Endothelial cell of umbilical vein (primary cell): ENCODE results near the gene ACP4. TPM values are rescaled to one million over a fixed set of nuclear protein-coding genes. Genes with fewer than 3 reads are reported as not detected.

Source experiments
- BruUV-seq: library from RNA; stranded (reverse); fragments of 400-500 nt; replicated peaks from 2 replicates; lab custom pipeline; 2021; lab: Mats Ljungman, UMichigan
- CTCF ChIA-PET: fragments of 300-600, 350-600 bp; sonication (Branson Sonifier 250); formaldehyde crosslinking; loops from one replicate; lab custom pipeline; 2021; ENCODE audit warnings: antibody characterized with exemption, inconsistent platforms; lab: Charles Lee
- POLR2A ChIA-PET: fragments of 300-600, 350-600 bp; sonication (Branson Sonifier 250); formaldehyde crosslinking; loops from one replicate; lab custom pipeline; 2021; ENCODE audit warnings: antibody characterized with exemption, inconsistent platforms; lab: Charles Lee
- DNase-seq: peaks from one replicate; pipeline ENCODE4 v3.0.0-alpha.2; 2011; ENCODE audit warnings: low read depth, low spot score
- FAIRE-seq: peaks from 2 replicates; lab custom pipeline; 2011; peaks lifted over from hg19 to GRCh38; lab: Jason Lieb, UNC
- H2AFZ ChIP-seq: 2 replicates; pipeline ENCODE4 v1.6.0; 2012; ENCODE audit warnings: low read depth, low read length, control low read depth, inconsistent platforms
- H3K27ac ChIP-seq: 2 replicates; pipeline ENCODE4 v1.5.1; 2011; ENCODE audit warnings: low read depth, mild to moderate bottlenecking, control low read depth, low read length, moderate library complexity; ENCODE audit not compliant: insufficient read depth
- H3K27me3 ChIP-seq, 2 experiments: 2 replicates each; pipeline versions ENCODE4 v1.6.0 to v1.6.1; 2011; ENCODE audit warnings: low read length in 2 of 2, mixed read lengths in 1 of 2; ENCODE audit not compliant: control insufficient read depth in 2 of 2, insufficient read depth in 2 of 2
- H3K36me3 ChIP-seq, 2 experiments: 2 replicates in 1 of 2; 3 replicates in 1 of 2; pipeline ENCODE4 v1.5.1; 2011; ENCODE audit warnings: low read length in 2 of 2, mild to moderate bottlenecking in 1 of 2, moderate library complexity in 1 of 2; ENCODE audit not compliant: control insufficient read depth in 2 of 2, insufficient read depth in 2 of 2; ENCODE audit errors: extremely low read depth in 1 of 2
- H3K4me1 ChIP-seq: 3 replicates; pipeline ENCODE4 v1.5.1; 2011; ENCODE audit warnings: mild to moderate bottlenecking, low read length; ENCODE audit not compliant: control insufficient read depth, insufficient read depth; ENCODE audit errors: extremely low read depth
- H3K4me2 ChIP-seq: 2 replicates; pipeline ENCODE4 v1.6.1; 2011; ENCODE audit warnings: low read length, control low read depth, mixed read lengths; ENCODE audit not compliant: insufficient read depth
- H3K4me3 ChIP-seq, 3 experiments: fragments of 200-600 bp in 1 of 3; sonication (generic), shearing (Covaris generic) in 1 of 3; replicated peaks in 1 of 3; 2 replicates each; pipeline ENCODE4 v1.5.1; 2011 to 2016; ENCODE audit warnings: control low read depth in 3 of 3, low read length in 3 of 3, mild to moderate bottlenecking in 2 of 3, inconsistent platforms in 1 of 3, low read depth in 1 of 3, moderate library complexity in 1 of 3; ENCODE audit not compliant: insufficient read depth in 1 of 3
- H3K79me2 ChIP-seq: 2 replicates; pipeline ENCODE4 v1.6.0; 2012; ENCODE audit warnings: low read length, inconsistent platforms; ENCODE audit not compliant: control insufficient read depth, insufficient read depth
- H3K9ac ChIP-seq: replicated peaks from 2 replicates; pipeline ENCODE3; 2011; ENCODE audit warnings: low read length, control low read depth; ENCODE audit not compliant: insufficient read depth; ENCODE audit errors: extremely low read depth
- H3K9me1 ChIP-seq: replicated peaks from 3 replicates; pipeline ENCODE4 v1.6.0; 2011; ENCODE audit warnings: mild to moderate bottlenecking, low read length; ENCODE audit not compliant: control insufficient read depth, insufficient read depth; ENCODE audit errors: extremely low read depth
- H3K9me3 ChIP-seq: replicated peaks from 2 replicates; pipeline ENCODE4 v1.5.1; 2012; ENCODE audit warnings: low read length, inconsistent platforms; ENCODE audit not compliant: control insufficient read depth, insufficient read depth
- H4K20me1 ChIP-seq: replicated peaks from 2 replicates; pipeline ENCODE3; 2011; ENCODE audit warnings: mild to moderate bottlenecking, low read length; ENCODE audit not compliant: control insufficient read depth, insufficient read depth; ENCODE audit errors: extremely low read depth
- CTCF ChIP-seq, 2 donors: IDR thresholded peaks; 1 replicate in 1 of 2; 2 replicates in 1 of 2; pipeline ENCODE4 v1.5.1; 2011; ENCODE audit warnings: low read length in 2 of 2, mild to moderate bottlenecking in 2 of 2, moderate library complexity in 2 of 2, control low read depth in 1 of 2, inconsistent platforms in 1 of 2, low read depth in 1 of 2; ENCODE audit not compliant: insufficient read depth in 1 of 2; ENCODE audit errors: extremely low read depth in 1 of 2
- EZH2 ChIP-seq: IDR thresholded peaks from 2 replicates; pipeline ENCODE4 v1.6.1; 2012; ENCODE audit warnings: borderline replicate concordance, low read depth, mild to moderate bottlenecking, moderate library complexity, low read length, inconsistent platforms; ENCODE audit not compliant: severe bottlenecking
- FOS ChIP-seq: IDR thresholded peaks from 2 replicates; pipeline ENCODE4 v1.6.1; 2011; ENCODE audit warnings: mild to moderate bottlenecking, low read length, moderate library complexity, borderline replicate concordance; ENCODE audit not compliant: insufficient read depth
- GATA2 ChIP-seq: IDR thresholded peaks from 2 replicates; pipeline ENCODE4 v1.7.0; 2011; ENCODE audit warnings: low read depth, mild to moderate bottlenecking, moderate library complexity, mixed read lengths, low read length; ENCODE audit not compliant: insufficient read length, insufficient read depth
- JUN ChIP-seq: IDR thresholded peaks from 2 replicates; pipeline ENCODE4 v1.6.1; 2011; ENCODE audit warnings: borderline replicate concordance, low read depth; ENCODE audit not compliant: insufficient read length, insufficient read depth
- MAX ChIP-seq: IDR thresholded peaks from 2 replicates; pipeline ENCODE4 v1.6.1; 2011; ENCODE audit not compliant: insufficient read depth, insufficient read length
- MYC ChIP-seq: IDR thresholded peaks from one replicate; pipeline ENCODE4 v1.6.1; 2011; ENCODE audit warnings: mild to moderate bottlenecking, low read depth, low read length
- POLR2A ChIP-seq: IDR thresholded peaks from 2 replicates; pipeline ENCODE4 v1.6.1; 2012; ENCODE audit warnings: low read depth, mild to moderate bottlenecking, control low read depth, low read length
- POLR2AphosphoS5 ChIP-seq: IDR thresholded peaks from 2 replicates; pipeline ENCODE4 v1.6.1; 2012; ENCODE audit warnings: low read depth, mild to moderate bottlenecking, control low read depth, low read length, moderate library complexity; ENCODE audit not compliant: insufficient read depth
- dilution Hi-C: fragments of 300-500 bp; cut with MboI; formaldehyde crosslinking; loops from one replicate; pipeline ENCODE4 v1.15.0; 2019; ENCODE audit warnings: low sequenced_read_pairs; ENCODE audit not compliant: extremely low pct_ligation_motif_present
- intact Hi-C: fragments of 100-400 bp; cut with micrococcal nuclease; formaldehyde crosslinking; loops from one replicate; pipeline ENCODE4 v1.10.0; 2022
- polyA plus RNA-seq, 4 experiments: library from polyadenylated mRNA; depleted of rRNA in 3 of 4; stranded (reverse) in 3 of 4; unstranded in 1 of 4; fragments of >200 nt; gene quantifications; 2 replicates each; pipeline versions ENCODE4 v1.2.1 to v1.2.3, GENCODE V29; 2011 to 2012; ENCODE audit warnings: missing spikeins in 1 of 4
- total RNA-seq: library from RNA; stranded (reverse); gene quantifications from 2 replicates; pipeline ENCODE4 v1.2.3, GENCODE V29; 2021

The ACP4 gene
- total and polyA plus RNA-seq, 2 donors (not counting 3 experiments of a cell fraction or from before 2014, with no cell fraction given), result not detected

- no peak overlapping the region for H3K27ac ChIP-seq
- H3K4me3 ChIP-seq, result no peak overlapping the region
- dilution Hi-C loops (no loop called here), intact Hi-C loops (no loop called here)
- ChIA-PET CTCF (interaction anchor here (2.0 kb wide), 1 partner anchor 85 kb away, joined by 5 read pairs; no protein-coding TSS in a partner anchor), POLR2A (no interaction called here)
- no peaks in the 10 kb centered on the region for H3K27me3 ChIP-seq
- peaks cover 4% of the 10 kb centered on the region for H3K4me1 ChIP-seq
- no peak for DNase-seq
- no TSS peak for BruUV-seq
- H3K9ac ChIP-seq, result no peak overlapping the region
- H3K4me2 ChIP-seq, result no peak overlapping the region
- no peaks in the 10 kb centered on the region for H4K20me1 ChIP-seq
- FAIRE-seq, result no peak
- no peaks in the 10 kb centered on the region for H3K9me3 ChIP-seq
- H3K79me2 ChIP-seq, result no peaks in the 10 kb centered on the region
- H3K9me1 ChIP-seq, result no peaks in the 10 kb centered on the region
- no peaks in the 10 kb centered on the region for H3K36me3 ChIP-seq
- H2AFZ ChIP-seq, result peak overlapping the region; percentile 97
- TF ChIP-seq GATA2 (no peak), CTCF (IDR thresholded peaks at IDR 0.05; ENCODE audit: extremely low read depth in 1 of 2, insufficient read depth in 1 of 2, low read depth in 1 of 2, low read length in 2 of 2) (no peak), POLR2A (no peak), FOS (no peak), EZH2 (no peak), JUN (no peak), MAX (no peak), MYC (no peak), POLR2AphosphoS5 (no peak)
Measured at GRCh38 chr19:50836543-50837195, 46.5 kb downstream of the ACP4 start.
